Smooth muscle cell (in vitro differentiated cells): ENCODE measurements around the gene EDNRB. TPM values are rescaled to one million over a fixed set of nuclear protein-coding genes. Genes with fewer than 3 reads are reported as not detected.

Experiments
- DNase-seq: peaks from one replicate; lab custom pipeline; 2025; ENCODE audit not compliant: unreplicated experiment; lab: John Stamatoyannopoulos, UW
- H2AFZ ChIP-seq: fragments of 200-600 bp; sonication (generic); 2 replicates; pipeline ENCODE4 v1.6.0; 2016; ENCODE audit warnings: antibody characterized with exemption, low read depth, mild to moderate bottlenecking
- H3F3A ChIP-seq: fragments of 200-600 bp; sonication (generic); 2 replicates; pipeline ENCODE4 v1.6.0; 2017; ENCODE audit warnings: antibody characterized with exemption, low read depth
- H3K27ac ChIP-seq: fragments of 200-600 bp; sonication (generic); 2 replicates; pipeline ENCODE4 v1.5.1; 2016; ENCODE audit warnings: low read depth, mild to moderate bottlenecking
- H3K27me3 ChIP-seq: fragments of 200-600 bp; sonication (generic); 2 replicates; pipeline ENCODE4 v1.6.1; 2016; ENCODE audit warnings: low read depth, mild to moderate bottlenecking
- H3K36me3 ChIP-seq: fragments of 200-600 bp; sonication (generic); 2 replicates; pipeline ENCODE4 v1.5.1; 2016; ENCODE audit warnings: low read depth
- H3K4me1 ChIP-seq: fragments of 200-600 bp; sonication (generic); 2 replicates; pipeline ENCODE4 v1.5.1; 2016; ENCODE audit warnings: low read depth
- H3K4me2 ChIP-seq: fragments of 200-600 bp; sonication (generic); 2 replicates; pipeline ENCODE4 v1.6.0; 2016; ENCODE audit warnings: mild to moderate bottlenecking
- H3K4me3 ChIP-seq: fragments of 200-600 bp; sonication (generic); 2 replicates; pipeline ENCODE4 v1.5.1; 2016; ENCODE audit warnings: mild to moderate bottlenecking
- H3K79me2 ChIP-seq: fragments of 200-600 bp; sonication (generic); 2 replicates; pipeline ENCODE4 v1.6.0; 2016; ENCODE audit warnings: low read depth, mild to moderate bottlenecking
- H3K9ac ChIP-seq: fragments of 200-600 bp; sonication (generic); 2 replicates; pipeline ENCODE4 v1.6.0; 2016; ENCODE audit warnings: low read depth
- H3K9me3 ChIP-seq: fragments of 200-600 bp; sonication (generic); replicated peaks from 2 replicates; pipeline ENCODE4 v1.5.1; 2016; ENCODE audit warnings: low read depth
- H4K20me1 ChIP-seq: fragments of 200-600 bp; sonication (generic); 2 replicates; pipeline ENCODE4 v1.6.0; 2016; ENCODE audit warnings: low read depth
- CTCF ChIP-seq: fragments of 200-600 bp; sonication (generic); IDR thresholded peaks from 2 replicates; pipeline ENCODE4 v1.5.1; 2017; ENCODE audit warnings: borderline replicate concordance, mild to moderate bottlenecking, antibody characterized with exemption; ENCODE audit not compliant: insufficient read depth, poor library complexity, severe bottlenecking
- WGBS: methylation state at CpG from one replicate; pipeline ENCODE4 v1.1.7; 2016; ENCODE audit warnings: low lambda C conversion rate; 5-methylcytosine and 5-hydroxymethylcytosine counted together
- polyA plus RNA-seq: library from polyadenylated mRNA; unstranded; fragments of >200 nt; fragmentation: Nextera tagmentation; extraction: Ambion mirVana; gene quantifications from 2 replicates; pipeline ENCODE4 v1.2.1, GENCODE V29; 2016
- total RNA-seq: library from RNA; depleted of rRNA; stranded (reverse); fragments of >200 nt; gene quantifications from 2 replicates; pipeline ENCODE4 v1.2.3, GENCODE V29; 2014

The EDNRB gene
- total RNA-seq (2.9 and 4.3 TPM in 2 replicates), polyA plus RNA-seq (1.1 and 4.5 TPM in 2 replicates)

- no peaks in the 10 kb centered on the region for H3K79me2 ChIP-seq
Observed at GRCh38 chr13:77918391-77919245, at the start of gene EDNRB. Gene EDNRB, minus strand, starts transcription at chr13:77918831. Its CDS starts 258 bp downstream, at chr13:77918573.

GRCh38 chr13:77966671-77967070 is 48.0 kb upstream of the EDNRB start:
- Histone ChIP-seq H3F3A (no peaks in the 10 kb centered on the region), H3K4me2 (no peak overlapping the region), H3K79me2 (no peaks in the 10 kb centered on the region), H3K27me3 (no peaks in the 10 kb centered on the region), H3K27ac (no peak overlapping the region), H3K9ac (no peak overlapping the region), H3K4me1 (no peaks in the 10 kb centered on the region), H2AFZ (no peak overlapping the region), H3K9me3 (no peaks in the 10 kb centered on the region), H3K4me3 (no peak overlapping the region), H4K20me1 (no peaks in the 10 kb centered on the region), H3K36me3 (no peaks in the 10 kb centered on the region)
- no peak for DNase-seq
- 85% methylated on average over 2 of the region's 2 CpGs for whole genome bisulfite sequencing
- TF ChIP-seq CTCF: no peak

More at GRCh38 chr13:77918391-77919245, at the start of gene EDNRB:
- Histone ChIP-seq H3K9ac (no peak within 1 kb of the TSS), H3K4me3 (peak within 1 kb of the TSS; percentile 68), H3K4me2 (peak within 1 kb of the TSS; percentile 93), H3K9me3 (no peaks in the 10 kb centered on the region), H3K27me3 (no peaks in the 10 kb centered on the region), H3K36me3 (no peaks in the 10 kb centered on the region), H3K27ac (no peak within 1 kb of the TSS), H4K20me1 (no peaks in the 10 kb centered on the region), H3F3A (no peaks in the 10 kb centered on the region), H3K4me1 (no peaks in the 10 kb centered on the region), H2AFZ (peak within 1 kb of the TSS; percentile 95)
- no peak for TF ChIP-seq CTCF
- WGBS: 3% methylated on average over 55 of the region's 60 CpGs
- DNase-seq: peak; percentile 20

- H3K79me2 ChIP-seq: no peaks in the 10 kb centered on the region
- WGBS: 5% methylated on average over 1 of the region's 1 CpG
- TF ChIP-seq CTCF: no peak
Observed at GRCh38 chr13:77952737-77953136, 34.1 kb upstream of the EDNRB start.

More at GRCh38 chr13:77952737-77953136, 34.1 kb upstream of the EDNRB start:
- H3K27ac ChIP-seq: no peak overlapping the region
- H3K4me3 ChIP-seq: no peak overlapping the region
- H3K9ac ChIP-seq: no peak overlapping the region
- H3K27me3 ChIP-seq: no peaks in the 10 kb centered on the region
- H3K36me3 ChIP-seq: no peaks in the 10 kb centered on the region
- H3K4me2 ChIP-seq: no peak overlapping the region
- no peaks in the 10 kb centered on the region for H3K4me1 ChIP-seq
- no peaks in the 10 kb centered on the region for H4K20me1 ChIP-seq
- no peaks in the 10 kb centered on the region for H3K9me3 ChIP-seq
- peak overlapping the region; percentile 7 for H2AFZ ChIP-seq
- no peaks in the 10 kb centered on the region for H3F3A ChIP-seq
- no peak for DNase-seq
